ENCODE measurements around the gene RERE.

- no peak for TF ChIP-seq CTCF (IDR thresholded peaks at IDR 0.05)
- TF ChIP-seq POLR2A (IDR thresholded peaks at IDR 0.05) = no peak
- TF ChIP-seq EP300 (IDR thresholded peaks at IDR 0.05) = no peak
Measured at GRCh38 chr1:8402109-8402710, 415.2 kb downstream of the RERE start.
